Keratinocyte (primary cell): ENCODE measurements around the gene ARID1B. TPM values are rescaled to one million over a fixed set of nuclear protein-coding genes. Genes with fewer than 3 reads are reported as not detected.

Experiments used
- DNase-seq: peaks from one replicate; pipeline ENCODE4 v3.0.0-alpha.2; 2011; ENCODE audit warnings: low read depth, missing footprints, low spot score
- FAIRE-seq: peaks from 2 replicates; lab custom pipeline; 2011; peaks lifted over from hg19 to GRCh38; lab: Jason Lieb, UNC
- H2AFZ ChIP-seq: 2 replicates; pipeline ENCODE4 v1.6.0; 2012; ENCODE audit warnings: low read length, control low read depth, inconsistent platforms; ENCODE audit not compliant: control insufficient read depth
- H3K27ac ChIP-seq: 2 replicates; pipeline ENCODE4 v1.5.1; 2011; ENCODE audit warnings: low read length; ENCODE audit not compliant: control insufficient read depth, insufficient read depth
- H3K27me3 ChIP-seq: 3 replicates; pipeline ENCODE4 v1.6.0; 2011; ENCODE audit warnings: low read length; ENCODE audit not compliant: control insufficient read depth, insufficient read depth; ENCODE audit errors: extremely low read depth
- H3K36me3 ChIP-seq, 2 experiments: 2 replicates in 1 of 2; 3 replicates in 1 of 2; pipeline ENCODE4 v1.5.1; 2011; ENCODE audit warnings: low read length in 2 of 2, mild to moderate bottlenecking in 1 of 2; ENCODE audit not compliant: control insufficient read depth in 2 of 2, insufficient read depth in 2 of 2; ENCODE audit errors: extremely low read depth in 1 of 2
- H3K4me1 ChIP-seq: 3 replicates; pipeline ENCODE4 v1.5.1; 2011; ENCODE audit warnings: low read length; ENCODE audit not compliant: control insufficient read depth, insufficient read depth; ENCODE audit errors: extremely low read depth
- H3K4me2 ChIP-seq: 3 replicates; pipeline ENCODE4 v1.6.0; 2011; ENCODE audit warnings: low read depth, low read length; ENCODE audit not compliant: control insufficient read depth, insufficient read depth; ENCODE audit errors: extremely low read depth
- H3K4me3 ChIP-seq, 3 experiments: fragments of 200-600 bp in 1 of 3; sonication (generic) in 1 of 3; 2 replicates in 2 of 3; 3 replicates in 1 of 3; pipeline ENCODE4 v1.5.1; 2011 to 2016; ENCODE audit warnings: low read length in 3 of 3, mild to moderate bottlenecking in 3 of 3, control low read depth in 2 of 3, inconsistent platforms in 1 of 3, low read depth in 1 of 3, mixed read lengths in 1 of 3, mixed run types in 1 of 3, moderate library complexity in 1 of 3; ENCODE audit not compliant: control insufficient read depth in 2 of 3, insufficient read depth in 2 of 3; ENCODE audit errors: extremely low read depth in 1 of 3
- H3K79me2 ChIP-seq: 2 replicates; pipeline ENCODE4 v1.6.0; 2012; ENCODE audit warnings: low read length; ENCODE audit not compliant: control insufficient read depth, insufficient read depth
- H3K9ac ChIP-seq: 3 replicates; pipeline ENCODE4 v1.6.0; 2011; ENCODE audit warnings: low read length; ENCODE audit not compliant: control insufficient read depth, insufficient read depth; ENCODE audit errors: extremely low read depth
- H3K9me1 ChIP-seq: 3 replicates; pipeline ENCODE4 v1.6.0; 2011; ENCODE audit warnings: low read length; ENCODE audit not compliant: control insufficient read depth, insufficient read depth; ENCODE audit errors: extremely low read depth
- H3K9me3 ChIP-seq: 2 replicates; pipeline ENCODE4 v1.5.1; 2012; ENCODE audit warnings: low read depth, low read length; ENCODE audit not compliant: control insufficient read depth
- H4K20me1 ChIP-seq: 3 replicates; pipeline ENCODE4 v1.6.0; 2011; ENCODE audit warnings: low read length; ENCODE audit not compliant: control insufficient read depth, insufficient read depth; ENCODE audit errors: extremely low read depth
- CTCF ChIP-seq, 3 experiments: IDR thresholded peaks in 1 of 3; conservative IDR thresholded peaks in 1 of 3; optimal IDR thresholded peaks in 1 of 3; 2 replicates in 2 of 3; 3 replicates in 1 of 3; pipeline versions ENCODE3 to v1.5.1; 2011; ENCODE audit warnings: low read length in 3 of 3, mild to moderate bottlenecking in 3 of 3, moderate library complexity in 2 of 3, control low read depth in 1 of 3, inconsistent platforms in 1 of 3; ENCODE audit not compliant: insufficient read depth in 2 of 3; ENCODE audit errors: extremely low read depth in 1 of 3
- EZH2 ChIP-seq: IDR thresholded peaks from one replicate; pipeline ENCODE4 v1.6.1; 2012; ENCODE audit warnings: inconsistent platforms, mild to moderate bottlenecking, low read length, moderate library complexity
- dilution Hi-C: fragments of 300-500 bp; cut with MboI; formaldehyde crosslinking; loops from one replicate; pipeline ENCODE4 v1.7.0; 2020; ENCODE audit warnings: low sequenced_read_pairs; ENCODE audit not compliant: extremely low pct_ligation_motif_present
- polyA plus RNA-seq, 5 experiments: library from polyadenylated mRNA; depleted of rRNA in 3 of 5; stranded (reverse) in 3 of 5; stranded (forward) in 1 of 5; unstranded in 1 of 5; fragments of >200 nt; gene quantifications; 1 replicate in 1 of 5; 2 replicates in 3 of 5; 3 replicates in 1 of 5; pipeline versions ENCODE4 v1.2.1 to v1.2.3, GENCODE V29; 2011 to 2012; ENCODE audit warnings: missing spikeins in 2 of 5, low read depth in 1 of 5, low replicate concordance in 1 of 5

Gene ARID1B
- polyA plus RNA-seq, 1 donor (not counting 4 experiments of a cell fraction or from before 2014, with no cell fraction given): 14.9 TPM

DNA sequence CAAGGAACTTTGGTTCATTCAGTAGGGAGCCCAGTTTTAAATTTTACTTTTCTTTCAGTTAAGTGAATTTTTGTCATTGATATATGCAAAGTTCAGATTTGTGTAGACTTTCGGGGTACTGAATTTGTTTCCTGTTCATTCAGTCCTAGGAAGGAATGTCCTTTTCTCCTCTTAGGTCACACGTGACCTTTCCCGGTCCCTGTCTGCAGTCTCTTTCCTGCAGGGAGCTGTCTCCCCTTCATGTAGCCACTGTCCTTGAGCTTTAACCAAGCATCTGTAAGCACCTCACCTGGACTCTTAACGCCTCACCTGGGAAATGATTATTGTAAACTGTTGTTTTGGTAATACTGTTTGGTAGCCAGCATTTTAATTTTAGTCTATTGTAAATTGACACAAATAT, 190.7 kb downstream of the ARID1B start:
- Histone ChIP-seq H3K9me1 (no peaks in the 10 kb centered on the region), H3K9ac (no peak overlapping the region), H3K9me3 (no peaks in the 10 kb centered on the region), H3K4me1 (peaks cover 6% of the 10 kb centered on the region), H3K4me2 (no peak overlapping the region), H3K4me3 (no peak overlapping the region), H3K36me3 (no peaks in the 10 kb centered on the region), H2AFZ (no peak overlapping the region), H3K27ac (no peak overlapping the region), H4K20me1 (no peaks in the 10 kb centered on the region), H3K79me2 (peaks cover 27% of the 10 kb centered on the region), H3K27me3 (no peaks in the 10 kb centered on the region)
- FAIRE-seq (no peak), DNase-seq (no peak)
- dilution Hi-C loops: no loop called here
- TF ChIP-seq EZH2 (no peak), CTCF (optimal IDR thresholded peaks at IDR 0.05 in 1 of 3, IDR thresholded peaks at IDR 0.05 in 1 of 3, conservative IDR thresholded peaks at IDR 0.05 in 1 of 3; ENCODE audit: extremely low read depth in 1 of 3, insufficient read depth in 2 of 3, low read length in 3 of 3) (no peak)

GRCh38 chr6:156969233-156969632, 192.1 kb downstream of the ARID1B start:
- H3K27me3 ChIP-seq: no peaks in the 10 kb centered on the region
- H3K4me1 ChIP-seq: no peaks in the 10 kb centered on the region
- DNase-seq (no peak), FAIRE-seq (no peak)
- no peaks in the 10 kb centered on the region for H4K20me1 ChIP-seq
- no peak overlapping the region for H3K9ac ChIP-seq
- no peaks in the 10 kb centered on the region for H3K36me3 ChIP-seq
- dilution Hi-C loops: no loop called here
- no peak overlapping the region for H3K27ac ChIP-seq
- TF ChIP-seq CTCF (optimal IDR thresholded peaks at IDR 0.05 in 1 of 3, IDR thresholded peaks at IDR 0.05 in 1 of 3, conservative IDR thresholded peaks at IDR 0.05 in 1 of 3; ENCODE audit: extremely low read depth in 1 of 3, insufficient read depth in 2 of 3, low read length in 3 of 3) (no peak), EZH2 (no peak)
- H3K4me3 ChIP-seq: no peak overlapping the region
- H2AFZ ChIP-seq: no peak overlapping the region
- no peaks in the 10 kb centered on the region for H3K9me3 ChIP-seq
- no peaks in the 10 kb centered on the region for H3K9me1 ChIP-seq
- no peak overlapping the region for H3K4me2 ChIP-seq
- H3K79me2 ChIP-seq: peaks cover 23% of the 10 kb centered on the region
